Neural cell (in vitro differentiated cells): ENCODE data around the gene BRINP1. TPM values are rescaled to one million over a fixed set of nuclear protein-coding genes. Genes with fewer than 3 reads are reported as not detected.

Experiments used
- H2AFZ ChIP-seq: fragments of 200-600, 300-800 bp; sonication (generic), shearing (Covaris generic); 2 replicates; pipeline ENCODE4 v1.6.0; 2014; ENCODE audit warnings: low read depth, mild to moderate bottlenecking, antibody characterized with exemption, low read length, moderate library complexity
- H3F3A ChIP-seq: fragments of 200-600 bp; shearing (Covaris generic); 2 replicates; pipeline ENCODE4 v1.6.1; 2016; ENCODE audit warnings: mild to moderate bottlenecking, moderate library complexity, mixed read lengths, antibody characterized with exemption, low read length; ENCODE audit not compliant: insufficient read depth, poor library complexity, severe bottlenecking
- H3K27ac ChIP-seq: fragments of 200-600, 300-800 bp; sonication (generic), shearing (Covaris generic); 2 replicates; pipeline ENCODE4 v1.5.1; 2014; ENCODE audit warnings: mild to moderate bottlenecking, low read length, moderate library complexity
- H3K27me3 ChIP-seq: fragments of 300-800, 200-600 bp; sonication (generic), shearing (Covaris generic); 2 replicates; pipeline ENCODE4 v1.6.0; 2014; ENCODE audit warnings: mild to moderate bottlenecking, low read depth, low read length, moderate library complexity; ENCODE audit not compliant: insufficient read depth
- H3K36me3 ChIP-seq: fragments of 300-800, 200-600 bp; sonication (generic), shearing (Covaris generic); 2 replicates; pipeline ENCODE4 v1.5.1; 2014; ENCODE audit warnings: mild to moderate bottlenecking, antibody characterized with exemption, low read length, moderate library complexity; ENCODE audit not compliant: insufficient read depth
- H3K4me2 ChIP-seq: fragments of 300-800, 200-600 bp; sonication (generic), shearing (Covaris generic); 2 replicates; pipeline ENCODE4 v1.6.0; 2014; ENCODE audit warnings: mild to moderate bottlenecking, low read length
- H3K4me3 ChIP-seq: fragments of 300-800, 200-600 bp; sonication (generic), shearing (Covaris generic); 2 replicates; pipeline ENCODE4 v1.5.1; 2014; ENCODE audit warnings: mild to moderate bottlenecking, low read length, moderate library complexity
- H3K79me2 ChIP-seq: fragments of 200-600 bp; shearing (Covaris generic); replicated peaks from 2 replicates; pipeline ENCODE4 v1.6.0; 2014; ENCODE audit warnings: mild to moderate bottlenecking, low read length, moderate library complexity; ENCODE audit not compliant: insufficient read depth
- H3K9ac ChIP-seq: fragments of 300-800, 200-600 bp; sonication (generic), shearing (Covaris generic); 2 replicates; pipeline ENCODE4 v1.6.1; 2016; ENCODE audit warnings: mild to moderate bottlenecking, low read length, mixed read lengths
- H3K9me2 ChIP-seq: fragments of 200-600 bp; shearing (Covaris generic); 2 replicates; pipeline ENCODE4 v1.6.1; 2016; ENCODE audit warnings: mild to moderate bottlenecking, low read length, mixed read lengths; ENCODE audit not compliant: insufficient read depth
- H3K9me3 ChIP-seq: fragments of 200-600, 300-800 bp; sonication (generic), shearing (Covaris generic); 2 replicates; pipeline ENCODE4 v1.6.1; 2016; ENCODE audit warnings: mild to moderate bottlenecking, mixed run types, low read length, moderate library complexity, mixed read lengths
- H4K20me1 ChIP-seq: fragments of 200-600 bp; shearing (Covaris generic); 2 replicates; pipeline ENCODE4 v1.6.1; 2016; ENCODE audit warnings: mild to moderate bottlenecking, mixed run types; ENCODE audit not compliant: insufficient read depth
- EP300 ChIP-seq: fragments of 450-650 bp; conservative IDR thresholded peaks from 2 replicates; pipeline ENCODE4 v1.6.1; 2014; ENCODE audit warnings: antibody characterized with exemption, mild to moderate bottlenecking, moderate library complexity; ENCODE audit not compliant: poor library complexity, severe bottlenecking
- EZH2 ChIP-seq: fragments of 200-600, 300-800 bp; shearing (Covaris generic), sonication (generic); IDR thresholded peaks from 2 replicates; pipeline ENCODE4 v1.6.1; 2014; ENCODE audit warnings: antibody characterized with exemption, low read length, borderline replicate concordance, mild to moderate bottlenecking; ENCODE audit not compliant: insufficient read depth, poor library complexity, severe bottlenecking
- MXI1 ChIP-seq: fragments of 450-650 bp; conservative IDR thresholded peaks from 2 replicates; pipeline ENCODE4 v1.6.1; 2014; ENCODE audit warnings: antibody characterized with exemption, mild to moderate bottlenecking; ENCODE audit not compliant: poor library complexity, severe bottlenecking
- POLR2AphosphoS5 ChIP-seq: IDR thresholded peaks from 2 replicates; pipeline ENCODE4 v1.6.1; 2012
- RAD21 ChIP-seq: fragments of 450-650 bp; conservative IDR thresholded peaks from 2 replicates; pipeline ENCODE4 v1.6.1; 2014; ENCODE audit warnings: antibody characterized with exemption, mild to moderate bottlenecking, moderate library complexity
- SMC3 ChIP-seq: fragments of 450-650 bp; conservative IDR thresholded peaks from 2 replicates; pipeline ENCODE4 v1.6.1; 2014; ENCODE audit warnings: antibody characterized with exemption, mild to moderate bottlenecking, moderate library complexity; ENCODE audit not compliant: poor library complexity
- TAF1 ChIP-seq: IDR thresholded peaks from 2 replicates; pipeline ENCODE4 v1.6.1; 2012; ENCODE audit warnings: low read depth
- polyA plus RNA-seq: library from polyadenylated mRNA; depleted of rRNA; stranded (reverse); fragments of >200 nt; gene quantifications from 2 replicates; pipeline ENCODE4 v1.2.3, GENCODE V29; 2014
- TF ChIP-seq, protein P1 (sequence below): fragments of 450-650 bp; IDR thresholded peaks from 2 replicates; pipeline ENCODE4 v1.5.1; 2014; ENCODE audit warnings: antibody characterized with exemption, mild to moderate bottlenecking, moderate library complexity; ENCODE audit not compliant: poor library complexity, severe bottlenecking
- TF ChIP-seq, protein P2 (sequence below): IDR thresholded peaks from 2 replicates; pipeline ENCODE4 v1.6.1; 2012; ENCODE audit warnings: borderline replicate concordance

BRINP1 gene
- polyA plus RNA-seq, 1 donor from 2014 or later, result 15.6 TPM

GRCh38 chr9:119400606-119401005 lies 31.4 kb upstream of the BRINP1 start:
- H3K9ac ChIP-seq, result no peak overlapping the region
- H3K27me3 ChIP-seq, result no peaks in the 10 kb centered on the region
- H3K36me3 ChIP-seq, result no peaks in the 10 kb centered on the region
- TF ChIP-seq, protein P1, sequence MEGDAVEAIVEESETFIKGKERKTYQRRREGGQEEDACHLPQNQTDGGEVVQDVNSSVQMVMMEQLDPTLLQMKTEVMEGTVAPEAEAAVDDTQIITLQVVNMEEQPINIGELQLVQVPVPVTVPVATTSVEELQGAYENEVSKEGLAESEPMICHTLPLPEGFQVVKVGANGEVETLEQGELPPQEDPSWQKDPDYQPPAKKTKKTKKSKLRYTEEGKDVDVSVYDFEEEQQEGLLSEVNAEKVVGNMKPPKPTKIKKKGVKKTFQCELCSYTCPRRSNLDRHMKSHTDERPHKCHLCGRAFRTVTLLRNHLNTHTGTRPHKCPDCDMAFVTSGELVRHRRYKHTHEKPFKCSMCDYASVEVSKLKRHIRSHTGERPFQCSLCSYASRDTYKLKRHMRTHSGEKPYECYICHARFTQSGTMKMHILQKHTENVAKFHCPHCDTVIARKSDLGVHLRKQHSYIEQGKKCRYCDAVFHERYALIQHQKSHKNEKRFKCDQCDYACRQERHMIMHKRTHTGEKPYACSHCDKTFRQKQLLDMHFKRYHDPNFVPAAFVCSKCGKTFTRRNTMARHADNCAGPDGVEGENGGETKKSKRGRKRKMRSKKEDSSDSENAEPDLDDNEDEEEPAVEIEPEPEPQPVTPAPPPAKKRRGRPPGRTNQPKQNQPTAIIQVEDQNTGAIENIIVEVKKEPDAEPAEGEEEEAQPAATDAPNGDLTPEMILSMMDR, result no peak
- TF ChIP-seq EZH2 (no peak), SMC3 (no peak), EP300 (no peak), MXI1 (no peak), RAD21 (no peak), POLR2AphosphoS5 (no peak), TAF1 (no peak)
- TF ChIP-seq, protein P2, sequence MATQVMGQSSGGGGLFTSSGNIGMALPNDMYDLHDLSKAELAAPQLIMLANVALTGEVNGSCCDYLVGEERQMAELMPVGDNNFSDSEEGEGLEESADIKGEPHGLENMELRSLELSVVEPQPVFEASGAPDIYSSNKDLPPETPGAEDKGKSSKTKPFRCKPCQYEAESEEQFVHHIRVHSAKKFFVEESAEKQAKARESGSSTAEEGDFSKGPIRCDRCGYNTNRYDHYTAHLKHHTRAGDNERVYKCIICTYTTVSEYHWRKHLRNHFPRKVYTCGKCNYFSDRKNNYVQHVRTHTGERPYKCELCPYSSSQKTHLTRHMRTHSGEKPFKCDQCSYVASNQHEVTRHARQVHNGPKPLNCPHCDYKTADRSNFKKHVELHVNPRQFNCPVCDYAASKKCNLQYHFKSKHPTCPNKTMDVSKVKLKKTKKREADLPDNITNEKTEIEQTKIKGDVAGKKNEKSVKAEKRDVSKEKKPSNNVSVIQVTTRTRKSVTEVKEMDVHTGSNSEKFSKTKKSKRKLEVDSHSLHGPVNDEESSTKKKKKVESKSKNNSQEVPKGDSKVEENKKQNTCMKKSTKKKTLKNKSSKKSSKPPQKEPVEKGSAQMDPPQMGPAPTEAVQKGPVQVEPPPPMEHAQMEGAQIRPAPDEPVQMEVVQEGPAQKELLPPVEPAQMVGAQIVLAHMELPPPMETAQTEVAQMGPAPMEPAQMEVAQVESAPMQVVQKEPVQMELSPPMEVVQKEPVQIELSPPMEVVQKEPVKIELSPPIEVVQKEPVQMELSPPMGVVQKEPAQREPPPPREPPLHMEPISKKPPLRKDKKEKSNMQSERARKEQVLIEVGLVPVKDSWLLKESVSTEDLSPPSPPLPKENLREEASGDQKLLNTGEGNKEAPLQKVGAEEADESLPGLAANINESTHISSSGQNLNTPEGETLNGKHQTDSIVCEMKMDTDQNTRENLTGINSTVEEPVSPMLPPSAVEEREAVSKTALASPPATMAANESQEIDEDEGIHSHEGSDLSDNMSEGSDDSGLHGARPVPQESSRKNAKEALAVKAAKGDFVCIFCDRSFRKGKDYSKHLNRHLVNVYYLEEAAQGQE, result no peak
- H3K9me3 ChIP-seq, result no peaks in the 10 kb centered on the region
- H3K4me2 ChIP-seq, result no peak overlapping the region
- H3F3A ChIP-seq, result no peaks in the 10 kb centered on the region
- H3K79me2 ChIP-seq, result no peaks in the 10 kb centered on the region
- H2AFZ ChIP-seq, result no peak overlapping the region
- H3K9me2 ChIP-seq, result no peaks in the 10 kb centered on the region
- H3K27ac ChIP-seq, result no peak overlapping the region
- no peak overlapping the region for H3K4me3 ChIP-seq
- no peaks in the 10 kb centered on the region for H4K20me1 ChIP-seq

DNA sequence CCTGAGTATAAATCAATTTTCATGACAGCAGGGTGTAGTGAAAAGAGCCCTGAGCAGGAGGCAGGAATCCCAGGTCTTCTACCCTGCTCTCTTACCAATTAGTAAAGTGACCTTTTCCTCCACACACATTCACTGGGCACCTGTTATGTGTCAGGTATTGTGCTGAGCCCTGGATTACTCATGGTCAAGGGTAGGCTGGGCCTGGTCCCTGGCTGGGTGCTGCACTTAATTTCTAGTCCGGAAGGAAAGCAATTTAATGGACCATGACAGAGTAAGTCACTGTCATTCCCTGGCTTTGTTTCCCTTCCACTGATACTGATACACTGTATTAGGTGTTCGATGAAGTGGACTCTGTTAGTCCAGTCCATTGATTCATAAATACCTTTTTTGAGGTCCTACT lies 29.1 kb upstream of the BRINP1 start:
- Histone ChIP-seq H3K9me2 (no peaks in the 10 kb centered on the region), H4K20me1 (no peaks in the 10 kb centered on the region), H3K27ac (no peak overlapping the region), H3K9me3 (no peaks in the 10 kb centered on the region), H3K27me3 (no peaks in the 10 kb centered on the region), H3K79me2 (no peaks in the 10 kb centered on the region), H3K9ac (no peak overlapping the region), H3F3A (no peaks in the 10 kb centered on the region), H2AFZ (no peak overlapping the region), H3K36me3 (no peaks in the 10 kb centered on the region), H3K4me3 (no peak overlapping the region), H3K4me2 (no peak overlapping the region)
- TF ChIP-seq EP300 (no peak), POLR2AphosphoS5 (no peak), MXI1 (no peak)

DNA sequence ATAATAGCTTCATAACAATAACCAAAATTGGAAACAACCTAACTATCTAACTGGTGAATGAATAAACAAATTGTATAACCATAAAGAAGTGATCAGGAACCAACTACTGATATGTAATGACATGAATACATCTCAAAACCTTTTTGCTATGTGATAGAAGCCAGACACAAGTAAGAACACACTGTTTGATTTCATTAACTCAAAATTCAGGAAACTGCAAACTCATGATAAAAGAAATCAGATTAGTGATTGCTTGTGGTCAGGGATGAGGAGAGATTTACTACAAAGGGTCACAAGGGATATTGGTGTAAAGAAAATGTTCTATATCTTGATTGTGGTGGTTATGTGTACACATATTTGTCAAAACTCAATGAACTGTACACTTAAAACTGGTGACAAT lies 22.6 kb upstream of the BRINP1 start:
- Histone ChIP-seq H4K20me1 (no peaks in the 10 kb centered on the region), H3K9ac (no peak overlapping the region), H3K4me3 (no peak overlapping the region), H2AFZ (no peak overlapping the region), H3K27ac (no peak overlapping the region), H3K27me3 (no peaks in the 10 kb centered on the region), H3K36me3 (no peaks in the 10 kb centered on the region), H3F3A (no peaks in the 10 kb centered on the region), H3K9me2 (no peaks in the 10 kb centered on the region), H3K79me2 (no peaks in the 10 kb centered on the region), H3K4me2 (no peak overlapping the region), H3K9me3 (no peaks in the 10 kb centered on the region)
- TF ChIP-seq SMC3, result no peak
- TF ChIP-seq, protein P2, result no peak
- TF ChIP-seq EZH2, result no peak
- no peak for TF ChIP-seq TAF1
- no peak for TF ChIP-seq EP300
